Measurements from ENCODE around the gene PRRX1. TPM values are rescaled to one million over a fixed set of nuclear protein-coding genes. Genes with fewer than 3 reads are reported as not detected.

Gene PRRX1
- total RNA-seq, 4 donors from 2014 or later, result 1.0 to 30.5 (median 2.2) TPM

DNA sequence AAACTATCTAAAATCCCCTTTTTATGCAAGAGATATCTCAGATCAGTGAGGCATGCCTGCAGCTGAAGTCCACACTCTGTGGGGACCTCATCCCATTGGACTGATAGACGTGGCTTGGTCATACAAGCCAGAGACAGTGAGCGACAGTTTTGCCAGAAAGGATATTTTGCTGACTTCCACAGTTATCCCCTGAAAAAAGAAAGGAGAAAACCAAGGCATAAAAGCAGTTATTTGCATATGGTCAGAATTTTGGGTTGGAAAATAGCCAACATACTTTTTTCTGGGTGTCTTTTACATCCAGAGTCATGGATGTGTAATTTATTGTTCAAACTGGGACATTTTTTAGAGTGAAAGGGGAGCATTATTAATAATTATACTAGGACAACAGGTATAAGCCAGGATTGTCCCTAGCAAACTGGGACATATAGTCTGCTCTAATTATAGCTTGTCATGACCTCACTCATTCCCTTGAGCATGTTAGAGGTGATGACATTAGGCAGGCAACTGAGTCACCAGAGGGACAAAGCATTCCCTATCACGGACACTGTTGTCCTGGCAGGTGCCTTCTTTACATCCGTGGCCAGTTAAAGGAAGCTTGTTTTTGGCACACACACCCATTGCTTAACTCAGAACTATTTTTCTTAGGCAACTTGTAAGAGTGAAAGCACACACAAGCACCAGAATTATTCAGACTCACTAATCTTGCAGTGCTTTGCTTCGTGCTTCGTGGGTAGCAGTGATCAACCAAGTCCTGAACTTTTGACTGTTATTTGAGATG, 65.5 kb downstream of the PRRX1 start:
- Histone ChIP-seq H3K4me1 (no peaks in the 10 kb centered on the region), H3K36me3 (no peaks in the 10 kb centered on the region), H3K27ac (no peak overlapping the region), H3K4me3 (no peak overlapping the region), H3K27me3 (no peaks in the 10 kb centered on the region), H3K9me3 (no peaks in the 10 kb centered on the region)
- no peak for DNase-seq
- TF ChIP-seq, protein P1, sequence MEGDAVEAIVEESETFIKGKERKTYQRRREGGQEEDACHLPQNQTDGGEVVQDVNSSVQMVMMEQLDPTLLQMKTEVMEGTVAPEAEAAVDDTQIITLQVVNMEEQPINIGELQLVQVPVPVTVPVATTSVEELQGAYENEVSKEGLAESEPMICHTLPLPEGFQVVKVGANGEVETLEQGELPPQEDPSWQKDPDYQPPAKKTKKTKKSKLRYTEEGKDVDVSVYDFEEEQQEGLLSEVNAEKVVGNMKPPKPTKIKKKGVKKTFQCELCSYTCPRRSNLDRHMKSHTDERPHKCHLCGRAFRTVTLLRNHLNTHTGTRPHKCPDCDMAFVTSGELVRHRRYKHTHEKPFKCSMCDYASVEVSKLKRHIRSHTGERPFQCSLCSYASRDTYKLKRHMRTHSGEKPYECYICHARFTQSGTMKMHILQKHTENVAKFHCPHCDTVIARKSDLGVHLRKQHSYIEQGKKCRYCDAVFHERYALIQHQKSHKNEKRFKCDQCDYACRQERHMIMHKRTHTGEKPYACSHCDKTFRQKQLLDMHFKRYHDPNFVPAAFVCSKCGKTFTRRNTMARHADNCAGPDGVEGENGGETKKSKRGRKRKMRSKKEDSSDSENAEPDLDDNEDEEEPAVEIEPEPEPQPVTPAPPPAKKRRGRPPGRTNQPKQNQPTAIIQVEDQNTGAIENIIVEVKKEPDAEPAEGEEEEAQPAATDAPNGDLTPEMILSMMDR (IDR thresholded peaks at IDR 0.05), result no peak
- TF ChIP-seq POLR2A (IDR thresholded peaks at IDR 0.05), result no peak

DNA sequence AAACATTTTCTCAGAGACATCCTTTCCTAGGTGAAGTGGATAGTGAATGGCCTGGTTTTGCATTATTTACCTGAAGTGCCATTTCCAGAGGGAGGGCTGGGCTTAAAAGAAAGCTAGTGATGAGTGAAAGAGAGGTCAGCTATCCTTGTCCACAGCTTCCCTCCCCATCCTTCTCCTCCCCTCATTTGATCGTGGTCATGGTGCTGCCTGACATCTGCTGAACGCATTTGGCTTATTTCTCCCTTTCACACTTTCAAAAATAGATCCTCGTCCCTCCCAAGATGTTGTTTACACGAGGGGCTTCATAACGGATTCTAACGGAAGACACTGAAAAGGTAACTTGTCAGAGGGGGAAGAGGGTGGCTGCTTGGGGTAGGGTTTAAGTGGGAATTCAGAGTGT, 66.1 kb downstream of the PRRX1 start:
- H3K9me3 ChIP-seq, result no peaks in the 10 kb centered on the region
- no peak for DNase-seq
- no peaks in the 10 kb centered on the region for H3K27me3 ChIP-seq
- H3K4me3 ChIP-seq, result no peak overlapping the region
- no peaks in the 10 kb centered on the region for H3K4me1 ChIP-seq
- no peak overlapping the region for H3K27ac ChIP-seq
- TF ChIP-seq, protein P1 (IDR thresholded peaks at IDR 0.05), result no peak
- TF ChIP-seq POLR2A (IDR thresholded peaks at IDR 0.05), result no peak
- H3K36me3 ChIP-seq, result no peaks in the 10 kb centered on the region

DNA sequence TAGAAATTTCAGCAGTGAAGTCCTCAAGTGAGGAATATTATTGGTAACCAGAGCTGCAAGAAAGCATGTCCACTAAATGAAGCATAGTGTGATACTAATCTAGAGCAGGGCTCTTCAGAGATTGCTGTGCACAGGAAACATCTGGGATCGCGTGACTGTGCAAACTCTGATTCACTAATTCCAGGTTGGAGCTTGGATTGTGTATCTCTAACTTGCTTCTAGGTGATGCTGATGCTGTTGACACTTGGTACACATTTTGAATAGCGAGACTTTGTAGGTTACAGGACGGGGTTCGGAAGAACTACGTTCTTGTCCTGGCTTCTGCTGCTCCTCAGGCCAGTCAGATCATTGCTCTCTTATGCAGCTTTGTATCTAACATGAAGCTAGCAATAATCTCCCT, 66.5 kb downstream of the PRRX1 start:
- Histone ChIP-seq H3K27ac (no peak overlapping the region), H3K27me3 (no peaks in the 10 kb centered on the region), H3K36me3 (no peaks in the 10 kb centered on the region), H3K9me3 (no peaks in the 10 kb centered on the region), H3K4me1 (no peaks in the 10 kb centered on the region), H3K4me3 (no peak overlapping the region)
- TF ChIP-seq, protein P1 (IDR thresholded peaks at IDR 0.05), result no peak
- TF ChIP-seq POLR2A (IDR thresholded peaks at IDR 0.05), result no peak
- no peak for DNase-seq

DNA sequence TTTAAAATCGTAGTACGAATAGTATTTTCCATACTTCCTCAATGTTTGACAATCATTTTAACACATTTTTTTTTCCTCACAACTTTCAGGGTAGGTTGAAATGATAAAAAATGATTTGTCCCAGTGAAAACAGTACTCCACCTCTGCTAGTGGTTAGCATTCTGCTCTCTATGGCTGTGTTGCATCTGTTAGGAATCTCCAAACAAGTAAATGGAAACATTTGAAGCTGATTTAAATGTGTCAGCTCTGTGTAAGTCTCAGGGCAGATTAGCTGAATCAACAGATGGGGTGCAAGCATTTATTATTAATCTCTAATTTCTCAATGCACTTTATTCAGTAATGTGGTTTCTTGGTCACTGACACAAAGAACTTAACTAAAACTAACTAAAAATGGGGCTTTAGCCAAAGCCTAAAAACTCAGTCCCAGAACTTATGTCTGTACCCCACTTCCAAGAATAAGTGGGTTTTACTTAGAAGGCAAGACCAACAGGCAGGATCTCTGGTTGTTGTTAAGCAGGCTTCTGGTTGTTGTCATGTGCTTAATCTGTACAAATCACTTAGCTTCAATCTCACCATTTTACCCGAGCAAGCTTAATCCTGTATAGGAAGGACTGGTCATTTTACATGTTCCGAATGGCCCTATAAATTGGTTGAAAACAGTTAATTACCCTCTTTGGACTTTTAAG, 67.8 kb downstream of the PRRX1 start:
- Histone ChIP-seq H3K9me3 (no peaks in the 10 kb centered on the region), H3K27ac (no peak overlapping the region), H3K27me3 (no peaks in the 10 kb centered on the region), H3K36me3 (no peaks in the 10 kb centered on the region), H3K4me3 (no peak overlapping the region), H3K4me1 (no peaks in the 10 kb centered on the region)
- TF ChIP-seq POLR2A (IDR thresholded peaks at IDR 0.05), result no peak
- TF ChIP-seq, protein P1 (IDR thresholded peaks at IDR 0.05), result no peak
- DNase-seq, result no peak

DNA sequence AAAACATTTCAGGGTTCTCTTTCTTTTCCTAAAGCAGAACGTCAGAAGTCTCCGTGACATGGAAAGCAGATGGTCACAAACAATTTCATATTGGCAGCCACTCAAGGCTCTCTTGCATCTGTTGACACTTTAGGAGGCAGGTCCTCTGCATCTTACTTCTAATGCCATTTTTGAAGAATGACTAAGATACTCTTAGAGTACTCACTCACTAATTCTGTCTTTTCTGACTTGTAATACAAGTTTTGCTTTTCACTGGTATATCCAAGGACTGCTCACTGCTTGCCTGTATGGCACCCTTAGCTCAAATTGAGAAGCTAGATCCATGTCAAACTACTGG, 68.3 kb downstream of the PRRX1 start:
- H3K4me1 ChIP-seq, result no peaks in the 10 kb centered on the region
- H3K36me3 ChIP-seq, result no peaks in the 10 kb centered on the region
- H3K4me3 ChIP-seq, result no peak overlapping the region
- TF ChIP-seq, protein P1 (IDR thresholded peaks at IDR 0.05), result no peak
- no peak for TF ChIP-seq POLR2A (IDR thresholded peaks at IDR 0.05)
- no peaks in the 10 kb centered on the region for H3K27me3 ChIP-seq
- H3K27ac ChIP-seq, result no peak overlapping the region
- DNase-seq, result no peak
- no peaks in the 10 kb centered on the region for H3K9me3 ChIP-seq

Data from Peyer's patch (tissue), 4 donors.